ENCODE results near the gene PPFIBP2. TPM values are rescaled to one million over a fixed set of nuclear protein-coding genes. Genes with fewer than 3 reads are reported as not detected.

Gene PPFIBP2
- total and polyA plus RNA-seq, 10 of the 15 experiments (the other 5 are each of a cell fraction or from before 2014, with no cell fraction given) = 17.3 to 56.3 (median 39.2) TPM

DNA sequence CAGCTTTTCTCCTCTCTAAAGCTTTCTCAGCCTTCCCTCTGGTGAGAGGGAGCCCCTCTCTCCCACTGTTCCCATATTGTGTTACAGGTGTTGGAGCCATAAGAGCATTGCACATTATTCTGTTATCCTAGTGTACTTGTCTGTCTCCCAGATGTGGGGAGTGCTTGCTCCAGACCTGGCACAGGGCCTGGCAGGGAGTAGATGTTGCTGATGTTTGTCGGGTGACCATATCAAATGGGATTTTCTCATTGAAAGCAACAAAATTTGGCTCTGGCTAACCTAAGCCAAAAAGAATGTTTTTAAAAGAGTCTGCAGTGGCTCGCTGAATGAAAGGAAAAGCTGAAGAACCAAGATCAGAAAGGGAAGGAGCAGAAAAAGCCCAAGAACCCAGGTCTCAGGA lies 118.4 kb downstream of the PPFIBP2 start:
- ChIA-PET SMC1A (ENCODE audit: uncharacterized antibody, unreplicated experiment) (interaction anchor here (1.6 kb wide), 1 partner anchor 11 kb away, joined by 4 read pairs; no protein-coding TSS in a partner anchor), RAD21 (ENCODE audit: unreplicated experiment) (no interaction called here), CTCF (interaction anchor here (0.6 to 1.0 kb wide), 3 partner anchors 11 to 119 kb away, joined by 3 read pairs; partner anchors contain the start of gene PPFIBP2), POLR2A (interaction anchor here (0.7 kb wide), 1 partner anchor 8 kb away, joined by 3 read pairs; no protein-coding TSS in a partner anchor)
- DNase-seq (ENCODE audit: low read depth, low spot score) (no peak), ATAC-seq (no peak), FAIRE-seq (no peak)
- in situ Hi-C loops (cut with MboI) = no loop called here
- no peak for TF ChIP-seq BCL11A (IDR thresholded peaks at IDR 0.05; ENCODE audit: low read depth, low read length)
- TF ChIP-seq MYC (IDR thresholded peaks at IDR 0.05; ENCODE audit: insufficient read depth, insufficient read length, insufficient replicate concordance, low read length, severe bottlenecking) = no peak
- TF ChIP-seq KAT2A (conservative IDR thresholded peaks at IDR 0.05; ENCODE audit: control insufficient read depth, low read depth, low read length) = no peak
- no peak for TF ChIP-seq SREBF1 (IDR thresholded peaks at IDR 0.05; ENCODE audit: low read length)
- TF ChIP-seq MXI1 (IDR thresholded peaks at IDR 0.05; ENCODE audit: low read depth, low read length) = no peak
- TF ChIP-seq RB1 (IDR thresholded peaks at IDR 0.05; ENCODE audit: borderline replicate concordance) = no peak
- TF ChIP-seq POU2F2 (IDR thresholded peaks at IDR 0.05; ENCODE audit: borderline replicate concordance, low read depth, low read length) = no peak
- TF ChIP-seq ZBTB40 (IDR thresholded peaks at IDR 0.05; ENCODE audit: borderline replicate concordance) = no peak
- 100% methylated on average over 2 of the region's 2 CpGs for WGBS (ENCODE audit: insufficient coverage, insufficient replicate concordance, low lambda C conversion rate, missing lambda C conversion rate)
- Histone ChIP-seq H3K4me1 (ENCODE audit: control insufficient read depth, insufficient read depth, low read length) (no peaks in the 10 kb centered on the region), H3K4me2 (ENCODE audit: control insufficient read depth, insufficient read depth) (no peak overlapping the region), H3K4me3 (no peak overlapping the region), H3K27me3 (replicated peaks in 1 of 2; ENCODE audit: control insufficient read depth in 2 of 2, insufficient read depth in 2 of 2, low read length in 1 of 2) (no peaks in the 10 kb centered on the region), H2AFZ (ENCODE audit: control insufficient read depth, low read depth, low read length) (no peak overlapping the region), H3K9ac (ENCODE audit: control insufficient read depth, insufficient read depth, low read length) (no peak overlapping the region), H4K20me1 (ENCODE audit: control insufficient read depth, insufficient read depth) (no peaks in the 10 kb centered on the region; the same call in 1 of the 2 replicates), H3K27ac (ENCODE audit: control insufficient read depth, insufficient read depth) (no peak overlapping the region), H3K9me3 (replicated peaks; ENCODE audit: control insufficient read depth, insufficient read depth, low read length) (no peaks in the 10 kb centered on the region), H3K79me2 (ENCODE audit: control insufficient read depth, insufficient read depth, low read length) (no peaks in the 10 kb centered on the region), H3K36me3 (ENCODE audit: control insufficient read depth in 2 of 2, insufficient read depth in 2 of 2, low read length in 1 of 2) (peaks cover 15 to 47% of the 10 kb centered on the region in 2 experiments)
- BruUV-seq (replicated peaks) = no TSS peak
- intact Hi-C loops (cut with micrococcal nuclease; ENCODE audit: unreplicated experiment) = no loop called here

Measured in GM12878 (cell line).